Neural progenitor cell (in vitro differentiated cells): ENCODE measurements around the gene SDK1.

ENCODE experiments used
- EZH2 ChIP-seq: fragments of 200-600 bp; sonication (generic); IDR thresholded peaks from 2 replicates; pipeline ENCODE4 v1.6.1; 2017; ENCODE audit warnings: antibody characterized with exemption, mild to moderate bottlenecking, moderate library complexity
- EZH2phosphoT487 ChIP-seq: fragments of 200-600 bp; sonication (generic); IDR thresholded peaks from 2 replicates; pipeline ENCODE4 v1.6.1; 2017; ENCODE audit warnings: antibody characterized with exemption
- TF ChIP-seq, protein P1 (sequence below): fragments of 200-600 bp; sonication (generic); IDR thresholded peaks from 2 replicates; pipeline ENCODE4 v1.5.1; 2017; ENCODE audit warnings: antibody characterized with exemption, mild to moderate bottlenecking

DNA sequence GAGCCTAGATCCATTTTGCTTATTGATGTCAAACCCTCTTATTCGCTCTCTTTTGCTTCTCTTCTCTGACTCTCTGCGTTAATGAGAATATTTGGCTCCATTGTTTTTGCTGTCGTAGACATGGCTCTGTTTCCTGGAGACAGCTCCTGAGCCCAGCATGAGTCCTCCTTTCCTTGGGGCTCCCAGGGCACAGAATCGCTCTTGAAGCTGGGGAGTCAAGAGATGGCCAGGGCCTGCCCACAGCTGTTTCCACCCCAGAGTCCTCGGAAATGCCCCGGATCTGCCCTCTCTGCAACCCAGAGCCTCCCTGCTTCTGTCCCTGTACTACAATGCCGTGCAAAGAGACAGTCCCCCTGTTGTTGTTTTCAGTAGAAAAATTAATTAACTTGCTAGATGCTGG, 814.4 kb downstream of the SDK1 start:
- TF ChIP-seq EZH2phosphoT487 (no peak), EZH2 (no peak)
- TF ChIP-seq, protein P1, sequence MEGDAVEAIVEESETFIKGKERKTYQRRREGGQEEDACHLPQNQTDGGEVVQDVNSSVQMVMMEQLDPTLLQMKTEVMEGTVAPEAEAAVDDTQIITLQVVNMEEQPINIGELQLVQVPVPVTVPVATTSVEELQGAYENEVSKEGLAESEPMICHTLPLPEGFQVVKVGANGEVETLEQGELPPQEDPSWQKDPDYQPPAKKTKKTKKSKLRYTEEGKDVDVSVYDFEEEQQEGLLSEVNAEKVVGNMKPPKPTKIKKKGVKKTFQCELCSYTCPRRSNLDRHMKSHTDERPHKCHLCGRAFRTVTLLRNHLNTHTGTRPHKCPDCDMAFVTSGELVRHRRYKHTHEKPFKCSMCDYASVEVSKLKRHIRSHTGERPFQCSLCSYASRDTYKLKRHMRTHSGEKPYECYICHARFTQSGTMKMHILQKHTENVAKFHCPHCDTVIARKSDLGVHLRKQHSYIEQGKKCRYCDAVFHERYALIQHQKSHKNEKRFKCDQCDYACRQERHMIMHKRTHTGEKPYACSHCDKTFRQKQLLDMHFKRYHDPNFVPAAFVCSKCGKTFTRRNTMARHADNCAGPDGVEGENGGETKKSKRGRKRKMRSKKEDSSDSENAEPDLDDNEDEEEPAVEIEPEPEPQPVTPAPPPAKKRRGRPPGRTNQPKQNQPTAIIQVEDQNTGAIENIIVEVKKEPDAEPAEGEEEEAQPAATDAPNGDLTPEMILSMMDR = no peak
